Kidney epithelial cell (primary cell): ENCODE data around the gene PLXND1. TPM values are rescaled to one million over a fixed set of nuclear protein-coding genes. Genes with fewer than 3 reads are reported as not detected.
A peak's percentile ranks its signal among the peaks of the same experiment; 100 is the strongest.

Source experiments
- DNase-seq: peaks from one replicate; pipeline ENCODE4 v3.0.0-alpha.2; 2010; ENCODE audit warnings: low read depth
- H3K27me3 ChIP-seq: 2 replicates; pipeline ENCODE4 v1.6.0; 2011; ENCODE audit warnings: low read length; ENCODE audit not compliant: control insufficient read depth, insufficient read depth
- H3K36me3 ChIP-seq: 2 replicates; pipeline ENCODE4 v1.5.1; 2011; ENCODE audit warnings: low read length; ENCODE audit not compliant: control insufficient read depth, insufficient read depth
- H3K4me3 ChIP-seq: 2 replicates; pipeline ENCODE4 v1.5.1; 2011; ENCODE audit warnings: low read depth, mild to moderate bottlenecking, control low read depth, low read length
- CTCF ChIP-seq: IDR thresholded peaks from 2 replicates; pipeline ENCODE4 v1.5.1; 2011; ENCODE audit warnings: mild to moderate bottlenecking, moderate library complexity, low read length, control low read depth, inconsistent platforms; ENCODE audit not compliant: insufficient read depth, poor library complexity, severe bottlenecking
- total RNA-seq: library from RNA; depleted of rRNA; stranded (reverse); fragments of >200 nt; gene quantifications from 2 replicates; pipeline ENCODE4 v1.2.3, GENCODE V29; 2015

The PLXND1 gene
- total RNA-seq, 1 donor from 2014 or later, result 103 TPM

GRCh38 chr3:129558772-129559564 lies 47.5 kb downstream of the PLXND1 start:
- no peak for TF ChIP-seq CTCF
- DNase-seq, result peak; percentile 50
- H3K36me3 ChIP-seq, result no peaks in the 10 kb centered on the region
- H3K27me3 ChIP-seq, result no peaks in the 10 kb centered on the region
- H3K4me3 ChIP-seq, result no peak overlapping the region

- Histone ChIP-seq H3K4me3 (no peak overlapping the region), H3K36me3 (no peaks in the 10 kb centered on the region), H3K27me3 (no peaks in the 10 kb centered on the region)
- TF ChIP-seq CTCF, result no peak
- DNase-seq, result peak; percentile 21
Observed at GRCh38 chr3:129558081-129558771, 48.2 kb downstream of the PLXND1 start.

GRCh38 chr3:129557548-129557894 lies 49.0 kb downstream of the PLXND1 start:
- Histone ChIP-seq H3K4me3 (no peak overlapping the region), H3K27me3 (no peaks in the 10 kb centered on the region), H3K36me3 (no peaks in the 10 kb centered on the region)
- no peak for DNase-seq
- no peak for TF ChIP-seq CTCF

GRCh38 chr3:129556890-129557547 lies 49.5 kb downstream of the PLXND1 start:
- Histone ChIP-seq H3K36me3 (no peaks in the 10 kb centered on the region), H3K27me3 (no peaks in the 10 kb centered on the region), H3K4me3 (no peak overlapping the region)
- no peak for TF ChIP-seq CTCF
- no peak for DNase-seq

GRCh38 chr3:129556358-129556695 lies 50.1 kb downstream of the PLXND1 start:
- no peak overlapping the region for H3K4me3 ChIP-seq
- no peaks in the 10 kb centered on the region for H3K36me3 ChIP-seq
- no peak for DNase-seq
- TF ChIP-seq CTCF, result no peak
- H3K27me3 ChIP-seq, result no peaks in the 10 kb centered on the region
